NCI-H187 treated with DMSO at 0.1 percent for 48 hours (cell line): ENCODE measurements around the gene HDAC4.

Source experiments
- DNase-seq: peaks from one replicate; lab custom pipeline; 2025; lab: John Stamatoyannopoulos, UW

HDAC4 gene

GRCh38 chr2:239166201-239166834 is 234.5 kb downstream of the HDAC4 start:
- DNase-seq: no peak

GRCh38 chr2:239165206-239165831 is 235.5 kb downstream of the HDAC4 start:
- DNase-seq: no peak

DNA sequence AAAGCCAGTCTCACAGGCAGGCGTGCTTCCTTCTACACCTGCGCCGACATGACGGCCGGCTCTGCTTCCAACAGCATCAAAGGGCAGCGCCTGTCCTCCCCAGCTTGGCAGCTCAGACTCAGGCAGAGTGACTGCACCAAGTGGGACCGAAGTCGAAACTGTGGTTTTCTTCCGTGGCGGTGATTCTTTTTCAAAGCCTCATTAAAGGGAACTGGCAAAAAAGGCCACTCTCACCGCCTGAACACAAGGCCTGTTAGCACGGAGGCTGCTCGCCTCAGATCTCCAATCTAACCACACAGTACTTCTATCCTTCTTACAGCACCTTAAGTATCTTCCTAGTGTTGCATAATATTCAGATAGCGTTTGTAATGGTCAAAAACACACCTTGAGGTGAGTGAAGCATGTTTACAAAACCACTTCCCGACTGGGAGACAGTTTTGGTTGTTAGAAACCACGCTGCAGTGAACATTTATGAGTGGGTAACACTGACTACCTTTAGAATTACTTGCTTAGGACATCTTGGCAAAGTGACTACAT is 236.4 kb downstream of the HDAC4 start:
- DNase-seq: no peak

DNA sequence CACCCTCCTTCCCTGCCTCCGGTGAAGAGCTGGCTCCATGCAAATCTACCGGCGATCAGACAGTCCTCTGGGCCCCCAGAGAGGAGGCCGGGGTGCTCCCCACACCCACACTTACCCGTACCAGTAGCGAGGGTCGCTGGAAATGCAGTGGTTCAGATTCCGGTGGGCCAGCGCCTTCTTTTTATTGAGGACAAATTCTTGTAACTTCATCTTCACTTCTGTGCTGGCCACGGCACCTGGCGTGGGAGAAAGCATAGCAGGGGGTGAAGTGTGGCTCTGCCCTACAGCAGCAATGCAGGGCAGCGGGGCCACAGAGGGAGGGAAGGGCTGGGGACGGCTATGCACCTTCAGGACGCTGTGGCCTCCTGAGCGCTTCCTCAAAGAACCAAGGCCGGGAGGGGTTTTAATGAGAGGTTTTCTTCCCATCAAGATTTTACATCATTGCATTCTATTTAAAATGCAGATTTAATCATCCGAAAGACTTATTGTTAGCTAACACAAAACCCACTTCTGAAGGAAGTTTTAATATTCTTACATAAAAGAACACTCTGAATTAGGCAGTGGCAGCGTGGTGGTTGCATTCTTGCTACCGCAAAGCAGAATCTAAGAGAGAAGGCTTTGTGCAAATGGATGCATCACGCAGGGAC is 237.0 kb downstream of the HDAC4 start:
- DNase-seq: no peak

DNA sequence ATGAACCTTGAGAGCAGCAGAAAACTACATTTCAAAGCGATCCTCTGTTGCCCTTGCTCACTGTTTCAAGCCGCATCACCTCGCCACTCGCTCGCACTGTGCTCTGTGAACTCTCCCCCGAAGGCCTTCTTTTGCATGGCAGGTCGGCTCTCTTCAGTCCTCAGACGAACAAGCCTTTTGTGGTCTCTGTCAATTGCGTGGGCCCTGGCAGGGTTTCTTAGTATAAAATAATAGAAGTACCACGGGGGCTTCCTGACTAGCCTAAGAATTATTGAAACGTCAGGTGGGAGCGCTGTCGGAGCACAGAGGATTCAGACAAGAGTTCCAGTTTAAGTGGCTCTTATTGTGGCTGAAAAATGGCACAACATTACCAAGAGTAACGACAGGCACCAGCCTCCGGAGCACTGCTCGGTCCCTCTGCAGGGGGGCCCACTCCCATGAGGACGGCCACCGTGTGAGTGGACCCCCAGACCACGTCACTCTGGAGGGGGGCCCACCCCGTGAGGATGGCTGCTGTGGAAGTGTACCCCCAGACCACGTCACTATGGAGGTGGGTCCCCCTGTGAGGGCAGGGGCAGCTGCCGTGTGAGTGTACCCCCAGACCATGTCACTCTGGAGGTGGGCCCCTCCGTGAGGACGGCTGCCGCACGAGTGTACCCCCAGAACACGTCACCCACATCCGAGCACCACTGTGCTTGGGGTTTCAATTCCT is 237.7 kb downstream of the HDAC4 start:
- DNase-seq: no peak

DNA sequence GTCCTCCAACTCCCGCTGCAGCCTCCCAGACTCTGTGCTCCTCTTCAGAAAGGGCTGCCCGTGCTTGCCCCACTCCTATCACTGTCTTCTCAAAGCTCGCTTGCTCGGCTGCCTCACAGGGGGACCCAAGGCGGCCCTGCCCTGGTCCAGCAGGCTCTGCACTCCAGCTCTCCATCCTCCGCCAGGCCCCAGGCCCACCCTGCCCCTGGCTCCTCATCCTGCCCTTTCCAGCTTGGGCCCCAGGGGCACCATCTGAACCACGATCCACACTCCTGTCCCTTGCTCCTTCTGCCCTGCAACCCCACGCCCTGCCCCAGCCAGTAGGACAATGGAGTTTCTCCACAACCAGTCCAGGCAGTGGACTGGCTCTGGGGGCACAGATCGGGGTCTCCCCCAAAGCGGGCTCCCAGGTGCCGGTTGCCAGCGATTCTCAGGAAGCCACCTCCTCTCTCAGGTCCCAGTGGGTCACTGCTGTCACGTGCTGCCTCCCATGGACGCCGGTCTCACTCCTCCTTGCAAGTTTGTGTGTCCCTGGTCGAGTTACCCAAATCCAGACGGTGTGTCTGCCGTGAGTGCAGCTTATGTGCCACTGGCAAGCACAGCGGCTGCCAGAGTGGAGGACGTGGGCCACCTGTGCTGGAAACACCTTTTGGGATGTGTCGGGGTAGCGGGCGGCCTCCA is 238.5 kb downstream of the HDAC4 start:
- DNase-seq: no peak

DNA sequence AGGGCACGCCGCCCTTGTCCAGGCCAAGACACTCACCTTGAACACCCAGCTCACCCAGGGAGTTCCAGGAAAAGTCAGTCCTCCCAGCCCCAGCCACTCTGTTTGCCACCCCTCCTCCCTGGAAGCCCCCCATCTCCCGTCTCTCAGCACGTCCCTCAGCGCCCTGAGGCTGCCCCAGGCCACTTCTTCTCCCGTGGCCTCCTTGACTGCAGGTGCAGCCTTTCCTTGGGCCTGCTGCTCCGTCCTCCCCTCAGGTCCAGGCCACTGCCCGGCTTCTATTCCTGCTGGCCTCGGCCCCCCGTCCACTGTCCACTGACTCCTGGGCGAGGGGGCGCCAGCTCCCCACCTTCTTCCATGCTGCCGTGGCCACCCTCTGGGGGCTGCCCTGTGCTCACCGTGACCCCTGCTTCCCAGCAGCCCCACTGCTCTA is 239.1 kb downstream of the HDAC4 start:
- DNase-seq: no peak

GRCh38 chr2:239160226-239161143 is 240.3 kb downstream of the HDAC4 start:
- DNase-seq: no peak

DNA sequence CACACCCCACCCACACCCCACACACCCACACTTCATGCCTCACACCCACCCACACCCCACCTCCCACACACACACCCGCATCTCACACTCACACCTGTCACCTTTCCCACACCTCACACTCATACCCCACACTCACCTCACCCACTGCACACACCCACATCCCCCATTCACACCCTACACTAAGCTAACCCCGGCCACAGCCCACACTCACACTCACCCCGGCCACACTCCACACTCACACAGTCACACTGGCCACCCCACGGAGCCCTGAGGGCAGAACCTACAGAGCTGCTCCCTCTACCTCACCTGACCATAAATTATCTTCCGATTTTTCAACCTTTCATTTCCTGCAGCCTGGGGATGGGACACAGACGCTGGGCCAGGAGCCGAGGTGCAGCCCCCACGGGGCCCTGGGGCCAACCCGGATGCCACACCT is 241.3 kb downstream of the HDAC4 start:
- DNase-seq: no peak

- DNase-seq: no peak
Measured at GRCh38 chr2:239158641-239159475, 242.0 kb downstream of the HDAC4 start.

DNA sequence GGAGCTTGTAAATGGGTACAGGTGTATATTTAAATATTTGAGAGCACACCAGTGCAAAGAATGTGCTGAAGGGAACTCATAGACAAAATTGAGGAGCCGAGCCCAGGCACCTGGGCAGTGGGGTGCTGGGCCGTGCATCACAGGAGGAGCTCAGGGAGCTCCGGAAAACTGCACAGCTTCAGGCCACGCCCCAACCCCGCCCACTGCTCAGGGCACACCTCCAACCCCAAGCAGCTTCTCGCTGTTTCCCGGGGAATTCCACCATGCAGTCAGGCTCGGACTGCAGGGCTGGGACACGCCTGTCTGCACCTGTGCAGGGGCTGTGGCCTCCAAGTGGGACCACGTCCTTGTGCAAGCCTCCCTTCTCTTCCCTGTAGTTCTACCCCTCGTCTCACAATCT is 243.0 kb downstream of the HDAC4 start:
- DNase-seq: no peak

- DNase-seq: no peak
Measured at GRCh38 chr2:239157269-239157668, 243.6 kb downstream of the HDAC4 start.

GRCh38 chr2:239156516-239157265 is 244.1 kb downstream of the HDAC4 start:
- DNase-seq: no peak

- DNase-seq: no peak
Measured at GRCh38 chr2:239155806-239156480, 244.9 kb downstream of the HDAC4 start.

GRCh38 chr2:239154971-239155805 is 245.6 kb downstream of the HDAC4 start:
- no peak for DNase-seq

- no peak for DNase-seq
Measured at GRCh38 chr2:239153806-239154591, 246.8 kb downstream of the HDAC4 start.

DNA sequence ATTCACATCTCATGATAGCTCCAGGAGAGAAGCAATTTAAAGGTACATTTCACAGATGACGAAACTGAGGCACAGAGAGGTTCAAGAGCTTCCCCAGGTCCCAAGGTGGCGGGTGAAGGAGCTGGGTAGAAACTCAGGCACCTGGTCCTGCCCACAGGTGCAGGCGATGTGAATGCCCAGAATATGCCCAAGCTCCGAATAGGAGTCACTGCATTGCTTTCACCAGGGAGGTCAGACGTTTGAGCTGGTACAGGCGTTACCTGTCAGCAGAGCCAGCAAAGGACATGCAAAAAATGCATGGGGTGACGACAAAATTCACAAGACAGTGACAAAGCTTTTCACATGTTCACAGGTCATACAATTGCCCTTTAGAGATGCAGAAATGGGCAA is 247.9 kb downstream of the HDAC4 start:
- no peak for DNase-seq
